Coronary artery (tissue), 2 donors: Measurements from ENCODE around the gene LTBR.

Experiments used
- DNase-seq: peaks from one replicate; pipeline ENCODE4 v3.0.0-alpha.2; 2017; ENCODE audit warnings: low spot score
- H3K27ac ChIP-seq, 2 donors: fragments of 200-600 bp; sonication (generic); one replicate each; pipeline ENCODE4 v1.5.1; 2016 to 2019
- H3K4me3 ChIP-seq: fragments of 200-600 bp; sonication (generic); 2 replicates; pipeline ENCODE4 v1.5.1; 2016; ENCODE audit warnings: mild to moderate bottlenecking, moderate library complexity
- CTCF ChIP-seq: fragments of 200-600 bp; sonication (generic); IDR thresholded peaks from one replicate; pipeline ENCODE4 v1.5.1; 2019; ENCODE audit warnings: antibody characterized with exemption

The LTBR gene

GRCh38 chr12:6367065-6367968, 16.6 kb upstream of the LTBR start:
- Histone ChIP-seq H3K4me3 (no peak overlapping the region), H3K27ac (no peak overlapping the region)
- DNase-seq, result no peak
- peak; percentile 18 for TF ChIP-seq CTCF

GRCh38 chr12:6367969-6368892, 15.7 kb upstream of the LTBR start:
- DNase-seq, result no peak
- Histone ChIP-seq H3K27ac (no peak overlapping the region), H3K4me3 (no peak overlapping the region)
- TF ChIP-seq CTCF, result no peak

- H3K27ac ChIP-seq, result no peak overlapping the region
- no peak for DNase-seq
- no peak overlapping the region for H3K4me3 ChIP-seq
These were observed 14.9 kb upstream of the LTBR start for GRCh38 chr12:6368906-6369525.

GRCh38 chr12:6369916-6370575, 13.9 kb upstream of the LTBR start:
- DNase-seq, result no peak
- TF ChIP-seq CTCF, result no peak
- H3K27ac ChIP-seq, result peak overlapping the region in 1 of 2 donors; percentile 35
- no peak overlapping the region for H3K4me3 ChIP-seq

More at GRCh38 chr12:6368906-6369525, 14.9 kb upstream of the LTBR start:
- TF ChIP-seq CTCF, result no peak

- no peak for DNase-seq
- TF ChIP-seq CTCF, result no peak
- Histone ChIP-seq H3K27ac (peak overlapping the region in 1 of 2 donors; percentile 35), H3K4me3 (no peak overlapping the region)
These were observed 13.4 kb upstream of the LTBR start for GRCh38 chr12:6370576-6370935.

- TF ChIP-seq CTCF, result no peak
- DNase-seq, result no peak
- Histone ChIP-seq H3K27ac (peak overlapping the region in 1 of 2 donors; percentile 85), H3K4me3 (no peak overlapping the region)
These were observed 12.8 kb upstream of the LTBR start for GRCh38 chr12:6370994-6371754.
